ENCODE measurements around the gene RSAD1. TPM values are rescaled to one million over a fixed set of nuclear protein-coding genes. Genes with fewer than 3 reads are reported as not detected.

RSAD1 gene
- polyA plus RNA-seq, 3 donors: 20.6 to 40.0 (median 21.2) TPM

DNA sequence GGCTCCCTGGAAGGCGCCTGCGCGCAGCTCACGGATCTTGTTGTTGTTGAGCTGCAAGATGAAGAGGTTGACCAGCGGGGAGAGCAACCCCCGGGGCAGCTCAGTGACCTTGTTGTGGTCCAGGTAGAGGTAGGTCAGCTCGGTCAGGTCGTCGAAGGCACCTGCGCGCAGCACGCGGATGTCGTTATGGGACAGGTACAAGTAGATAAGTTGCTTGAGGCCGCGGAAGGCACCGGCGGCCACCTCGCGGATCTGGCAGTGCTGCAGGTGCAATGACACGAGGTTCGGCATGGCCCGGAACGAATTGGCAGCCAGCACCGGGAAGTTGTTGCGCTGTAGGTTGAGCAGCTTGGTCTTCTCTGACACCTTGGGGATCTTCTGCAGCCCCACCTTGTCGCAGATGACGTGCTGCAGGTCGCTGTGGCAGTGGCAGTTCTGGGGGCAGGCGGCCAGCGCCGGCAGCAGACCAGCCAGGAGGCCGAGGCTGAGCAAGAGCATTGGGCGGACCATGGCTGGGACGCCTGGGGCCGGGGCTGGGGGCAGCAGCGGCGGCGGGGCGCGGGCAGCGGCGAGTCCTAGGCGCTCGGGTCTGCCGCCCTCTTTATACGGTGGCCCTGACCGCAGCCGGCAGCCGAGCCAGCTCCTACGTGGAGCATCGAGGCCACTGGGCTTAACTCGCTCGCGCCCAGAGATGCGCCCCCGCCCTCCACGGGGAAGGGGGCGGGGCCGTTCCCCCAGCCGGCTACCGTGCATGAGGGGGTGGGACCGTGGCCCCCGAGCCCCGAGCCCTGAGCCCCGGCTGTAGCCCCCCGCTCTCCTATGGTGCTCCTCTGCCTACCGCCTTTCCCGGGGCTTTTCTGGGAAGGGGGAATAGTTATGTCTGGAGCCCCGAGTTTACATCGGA is 10.1 kb upstream of the RSAD1 start, which contains the start of gene CHAD:
CHAD (minus strand) TSS at position 577 of the 904 bp plus-strand sequence; CDS start at position 510, 67 bp downstream.
- H3K4me1 ChIP-seq (ENCODE audit: control insufficient read depth in 1 of 2, insufficient read depth in 2 of 2, low read length in 2 of 2): peaks cover 5 to 10% of the 10 kb centered on the region in 2 donors
- Mint-ChIP-seq H3K36me3 (peaks cover 0 to 11% of the 10 kb centered on the region in 2 donors), H3K27ac (peak within 1 kb of the TSS in 1 of 7 donors; percentile 14), H3K27me3 (ENCODE audit: low read depth in 3 of 3) (peaks cover 38 to 46% (median 43%) of the 10 kb centered on the region in 3 donors), H3K9me3 (peaks cover 0 to 7% (median 2%) of the 10 kb centered on the region in 7 donors), H3K4me1 (peaks cover 10% of the 10 kb centered on the region), H3K4me3 (peak within 1 kb of the TSS in 1 of 2 donors; percentile 85)
- intact Hi-C loops (cut with micrococcal nuclease): no loop called here
- no peak for TF ChIP-seq CTCF (IDR thresholded peaks at IDR 0.05)
- peak within 1 kb of the TSS; percentile 15 for H3K4me2 ChIP-seq (replicated peaks; ENCODE audit: extremely low read depth, low read length, poor library complexity, severe bottlenecking)
- peak within 1 kb of the TSS in 1 of 3 experiments; percentile 17 for H3K4me3 ChIP-seq (replicated peaks in 1 of 3; ENCODE audit: low read depth in 2 of 3, low read length in 3 of 3)
- DNase-seq: no peak
- 37% methylated on average over 57 of the region's 71 CpGs for WGBS (ENCODE audit: insufficient coverage)
- no peaks in the 10 kb centered on the region for H3K79me2 ChIP-seq (ENCODE audit: insufficient read depth, low read length)
- H3K9me3 ChIP-seq (replicated peaks in 1 of 2; ENCODE audit: control insufficient read depth in 1 of 2, insufficient read depth in 1 of 2, low read length in 2 of 2): no peaks in the 10 kb centered on the region
- peak within 1 kb of the TSS; percentile 21 for H3K9ac ChIP-seq (ENCODE audit: insufficient read depth, low read length, poor library complexity, severe bottlenecking)
- H3K27ac ChIP-seq (ENCODE audit: low read depth in 1 of 2, low read length in 2 of 2): no peak within 1 kb of the TSS
- no peaks in the 10 kb centered on the region for H3K36me3 ChIP-seq (replicated peaks in 1 of 2; ENCODE audit: control insufficient read depth in 1 of 2, insufficient read depth in 2 of 2, low read length in 2 of 2)
- no peaks in the 10 kb centered on the region for H4K20me1 ChIP-seq (ENCODE audit: insufficient read depth, low read length)
- H3K27me3 ChIP-seq (ENCODE audit: control insufficient read depth in 2 of 2, insufficient read depth in 2 of 2, low read length in 2 of 2): peaks cover 12 to 41% of the 10 kb centered on the region in 2 donors
- no peak within 1 kb of the TSS for H2AFZ ChIP-seq (ENCODE audit: insufficient read depth, low read depth, low read length, poor library complexity, severe bottlenecking)

DNA sequence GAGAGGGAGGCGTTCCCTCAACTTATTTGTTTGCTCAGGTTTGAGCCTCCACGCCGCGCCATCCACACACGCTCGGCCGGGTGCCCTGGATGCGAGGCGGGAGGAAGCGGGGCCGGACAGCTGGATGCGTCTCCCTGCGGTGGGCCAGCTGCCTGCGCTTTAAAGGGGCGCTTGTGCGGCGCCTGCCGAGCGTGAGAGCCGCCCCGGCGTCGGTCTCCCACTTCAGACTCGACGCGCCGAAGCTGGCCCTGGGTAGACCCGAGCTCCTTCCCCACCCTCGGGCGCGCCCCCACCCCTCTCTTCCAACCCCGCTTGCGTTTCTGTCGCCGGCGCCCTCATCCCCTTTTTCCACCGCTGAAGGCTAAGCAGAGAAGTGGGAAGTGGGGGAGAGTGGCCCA is 9.5 kb upstream of the RSAD1 start:
- Histone ChIP-seq H3K79me2 (ENCODE audit: insufficient read depth, low read length) (no peaks in the 10 kb centered on the region), H2AFZ (ENCODE audit: insufficient read depth, low read depth, low read length, poor library complexity, severe bottlenecking) (no peak overlapping the region), H3K4me2 (replicated peaks; ENCODE audit: extremely low read depth, low read length, poor library complexity, severe bottlenecking) (peak overlapping the region; percentile 15), H3K9me3 (replicated peaks in 1 of 2; ENCODE audit: control insufficient read depth in 1 of 2, insufficient read depth in 1 of 2, low read length in 2 of 2) (no peaks in the 10 kb centered on the region), H3K9ac (ENCODE audit: insufficient read depth, low read length, poor library complexity, severe bottlenecking) (peak overlapping the region; percentile 21), H3K36me3 (replicated peaks in 1 of 2; ENCODE audit: control insufficient read depth in 1 of 2, insufficient read depth in 2 of 2, low read length in 2 of 2) (no peaks in the 10 kb centered on the region), H3K27me3 (ENCODE audit: control insufficient read depth in 2 of 2, insufficient read depth in 2 of 2, low read length in 2 of 2) (peaks cover 12 to 41% of the 10 kb centered on the region in 2 donors), H3K4me1 (ENCODE audit: control insufficient read depth in 1 of 2, insufficient read depth in 2 of 2, low read length in 2 of 2) (peaks cover 5 to 10% of the 10 kb centered on the region in 2 donors), H3K27ac (ENCODE audit: low read depth in 1 of 2, low read length in 2 of 2) (no peak overlapping the region), H4K20me1 (ENCODE audit: insufficient read depth, low read length) (no peaks in the 10 kb centered on the region), H3K4me3 (replicated peaks in 1 of 3; ENCODE audit: low read depth in 2 of 3, low read length in 3 of 3) (peak overlapping the region in 1 of 3 experiments; percentile 17)
- Mint-ChIP-seq H3K4me1 (peaks cover 10% of the 10 kb centered on the region), H3K9me3 (peaks cover 0 to 7% (median 3%) of the 10 kb centered on the region in 7 donors), H3K36me3 (peaks cover 0 to 15% of the 10 kb centered on the region in 2 donors), H3K27me3 (ENCODE audit: low read depth in 3 of 3) (peaks cover 38 to 46% (median 43%) of the 10 kb centered on the region in 3 donors), H3K27ac (no peak overlapping the region), H3K4me3 (peak overlapping the region in 1 of 2 donors; percentile 73)
- WGBS (ENCODE audit: insufficient coverage): 2% methylated on average over 27 of the region's 37 CpGs
- DNase-seq: no peak
- TF ChIP-seq CTCF (IDR thresholded peaks at IDR 0.05): no peak
- intact Hi-C loops (cut with micrococcal nuclease): no loop called here

Data from CD14-positive monocyte (primary cell).